Endothelial cell (in vitro differentiated cells): Measurements from ENCODE around the gene G2E3. TPM values are rescaled to one million over a fixed set of nuclear protein-coding genes. Genes with fewer than 3 reads are reported as not detected.
A peak's percentile ranks its signal among the peaks of the same experiment; 100 is the strongest.

ENCODE experiments used
- DNase-seq: peaks from one replicate; pipeline ENCODE4 v3.0.0; 2021; ENCODE audit warnings: low spot score
- H3K27ac Mint-ChIP-seq: one replicate; pipeline ENCODE4 v1.8.0; 2021; ENCODE audit warnings: mixed read lengths, inconsistent platforms; ENCODE audit not compliant: unreplicated experiment
- H3K27me3 Mint-ChIP-seq: one replicate; pipeline ENCODE4 v1.8.0; 2021; ENCODE audit warnings: mild to moderate bottlenecking, moderate library complexity, mixed read lengths, inconsistent platforms; ENCODE audit not compliant: unreplicated experiment
- H3K36me3 Mint-ChIP-seq: one replicate; pipeline ENCODE4 v1.8.0; 2021; ENCODE audit warnings: mild to moderate bottlenecking, low read depth, mixed read lengths, inconsistent platforms; ENCODE audit not compliant: unreplicated experiment
- H3K4me1 Mint-ChIP-seq: one replicate; pipeline ENCODE4 v1.8.0; 2021; ENCODE audit warnings: mild to moderate bottlenecking, mixed read lengths, inconsistent platforms; ENCODE audit not compliant: unreplicated experiment
- H3K4me3 Mint-ChIP-seq: one replicate; pipeline ENCODE4 v1.8.0; 2021; ENCODE audit warnings: mild to moderate bottlenecking, mixed read lengths, inconsistent platforms; ENCODE audit not compliant: unreplicated experiment
- H3K9me3 Mint-ChIP-seq: one replicate; pipeline ENCODE4 v1.8.0; 2021; ENCODE audit warnings: mixed read lengths, inconsistent platforms; ENCODE audit not compliant: unreplicated experiment
- CTCF ChIP-seq: fragments of 200-600 bp; sonication (generic); IDR thresholded peaks from one replicate; pipeline ENCODE4 v1.5.0; 2021; ENCODE audit warnings: antibody characterized with exemption; ENCODE audit not compliant: unreplicated experiment
- total RNA-seq: library from RNA; stranded (reverse); fragmentation: NEBNext Ultra II Directional; extraction: Animal tissue kit (Norgen Biotek cat#: 25700); gene quantifications from one replicate; pipeline ENCODE4 v1.2.1, GENCODE V29; 2021; ENCODE audit not compliant: unreplicated experiment

Gene G2E3
- total RNA-seq, 1 donor from 2014 or later, result 23.9 TPM

GRCh38 chr14:30520536-30520935 lies 38.4 kb upstream of the G2E3 start:
- no peaks in the 10 kb centered on the region for H3K36me3 Mint-ChIP-seq
- TF ChIP-seq CTCF, result no peak
- no peaks in the 10 kb centered on the region for H3K4me1 Mint-ChIP-seq
- H3K9me3 Mint-ChIP-seq, result no peaks in the 10 kb centered on the region
- no peak overlapping the region for H3K4me3 Mint-ChIP-seq
- no peak overlapping the region for H3K27ac Mint-ChIP-seq
- DNase-seq, result no peak
- no peaks in the 10 kb centered on the region for H3K27me3 Mint-ChIP-seq

- no peak for DNase-seq
- Mint-ChIP-seq H3K4me3 (no peak overlapping the region), H3K27ac (no peak overlapping the region)
Observed at GRCh38 chr14:30521899-30522736, 36.8 kb upstream of the G2E3 start.

GRCh38 chr14:30525833-30526232 lies 33.1 kb upstream of the G2E3 start:
- Mint-ChIP-seq H3K4me3 (no peak overlapping the region), H3K9me3 (no peaks in the 10 kb centered on the region), H3K36me3 (no peaks in the 10 kb centered on the region), H3K27ac (no peak overlapping the region), H3K4me1 (no peaks in the 10 kb centered on the region), H3K27me3 (no peaks in the 10 kb centered on the region)
- DNase-seq, result no peak
- no peak for TF ChIP-seq CTCF

More at GRCh38 chr14:30521899-30522736, 36.8 kb upstream of the G2E3 start:
- TF ChIP-seq CTCF, result peak; percentile 96
- Mint-ChIP-seq H3K27me3 (no peaks in the 10 kb centered on the region), H3K9me3 (no peaks in the 10 kb centered on the region), H3K36me3 (no peaks in the 10 kb centered on the region), H3K4me1 (no peaks in the 10 kb centered on the region)

- Mint-ChIP-seq H3K4me1 (no peaks in the 10 kb centered on the region), H3K27me3 (no peaks in the 10 kb centered on the region), H3K4me3 (no peak overlapping the region), H3K27ac (no peak overlapping the region), H3K36me3 (no peaks in the 10 kb centered on the region), H3K9me3 (no peaks in the 10 kb centered on the region)
- no peak for DNase-seq
- no peak for TF ChIP-seq CTCF
Observed at GRCh38 chr14:30527196-30527595, 31.8 kb upstream of the G2E3 start.

GRCh38 chr14:30528119-30528518 lies 30.8 kb upstream of the G2E3 start:
- no peak for DNase-seq
- no peaks in the 10 kb centered on the region for H3K4me1 Mint-ChIP-seq
- H3K27ac Mint-ChIP-seq, result no peak overlapping the region
- no peaks in the 10 kb centered on the region for H3K9me3 Mint-ChIP-seq
- TF ChIP-seq CTCF, result no peak
- H3K36me3 Mint-ChIP-seq, result no peaks in the 10 kb centered on the region
- no peak overlapping the region for H3K4me3 Mint-ChIP-seq
- H3K27me3 Mint-ChIP-seq, result no peaks in the 10 kb centered on the region
